Spleen (tissue), 7 donors: Measurements from ENCODE around the gene FANCE.

Experiments used
- POLR2A ChIP-seq, 3 donors: fragments of 450-650 bp; IDR thresholded peaks; one replicate each; pipeline ENCODE4 v1.5.1; 2017; ENCODE audit warnings: antibody characterized with exemption in 3 of 3, mild to moderate bottlenecking in 1 of 3
- TF ChIP-seq, protein P1 (sequence below), 11 experiments: fragments of 200-600 bp in 7 of 11; fragments of 450-650 bp in 4 of 11; sonication (generic) in 4 of 11; IDR thresholded peaks in 8 of 11; conservative IDR thresholded peaks in 3 of 11; 1 replicate in 7 of 11; 2 replicates in 4 of 11; pipeline versions ENCODE4 v1.4.0 to v1.8.0; 2016 to 2021; ENCODE audit warnings: antibody characterized with exemption in 11 of 11, inconsistent platforms in 4 of 11, mild to moderate bottlenecking in 1 of 11
- donor health status: DM: no; HTN: no; CAD: no; lungs with moderate emphysema.
- donor health status: DM: no; HTN: no; CAD: no.
- donor health status: DM: no; HTN: no; CAD: no.

DNA sequence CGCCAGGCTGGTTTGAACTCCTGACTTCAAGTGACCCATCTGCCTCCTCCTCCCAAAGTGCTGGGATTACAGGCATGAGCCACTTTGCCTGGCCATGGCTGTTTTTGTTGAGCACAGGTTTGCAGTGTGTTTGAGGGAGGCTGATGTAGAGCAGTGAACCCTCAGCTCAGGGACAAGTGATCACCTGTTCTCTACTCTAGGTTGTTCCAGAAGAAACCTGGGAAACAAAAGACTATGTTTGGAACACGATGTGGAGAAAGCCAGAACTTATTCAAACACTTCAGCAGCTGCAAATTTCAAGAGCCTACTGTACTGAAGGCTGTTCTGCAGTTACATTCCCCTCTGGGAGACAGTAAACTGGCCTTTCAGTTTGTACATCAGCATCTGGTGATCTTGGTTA lies 55.9 kb downstream of the FANCE start:
- TF ChIP-seq, protein P1, sequence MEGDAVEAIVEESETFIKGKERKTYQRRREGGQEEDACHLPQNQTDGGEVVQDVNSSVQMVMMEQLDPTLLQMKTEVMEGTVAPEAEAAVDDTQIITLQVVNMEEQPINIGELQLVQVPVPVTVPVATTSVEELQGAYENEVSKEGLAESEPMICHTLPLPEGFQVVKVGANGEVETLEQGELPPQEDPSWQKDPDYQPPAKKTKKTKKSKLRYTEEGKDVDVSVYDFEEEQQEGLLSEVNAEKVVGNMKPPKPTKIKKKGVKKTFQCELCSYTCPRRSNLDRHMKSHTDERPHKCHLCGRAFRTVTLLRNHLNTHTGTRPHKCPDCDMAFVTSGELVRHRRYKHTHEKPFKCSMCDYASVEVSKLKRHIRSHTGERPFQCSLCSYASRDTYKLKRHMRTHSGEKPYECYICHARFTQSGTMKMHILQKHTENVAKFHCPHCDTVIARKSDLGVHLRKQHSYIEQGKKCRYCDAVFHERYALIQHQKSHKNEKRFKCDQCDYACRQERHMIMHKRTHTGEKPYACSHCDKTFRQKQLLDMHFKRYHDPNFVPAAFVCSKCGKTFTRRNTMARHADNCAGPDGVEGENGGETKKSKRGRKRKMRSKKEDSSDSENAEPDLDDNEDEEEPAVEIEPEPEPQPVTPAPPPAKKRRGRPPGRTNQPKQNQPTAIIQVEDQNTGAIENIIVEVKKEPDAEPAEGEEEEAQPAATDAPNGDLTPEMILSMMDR (IDR thresholded peaks at IDR 0.05 in 8 of 11, conservative IDR thresholded peaks at IDR 0.05 in 3 of 11): no peak
- TF ChIP-seq POLR2A (IDR thresholded peaks at IDR 0.05): no peak
